ENCODE data around the gene PRR20G.
"Not testable (repeated sequence)": the region's sequence is repeated elsewhere in the genome, so short reads cannot be mapped to it uniquely, and the experiment has no call there.

Gene PRR20G

DNA sequence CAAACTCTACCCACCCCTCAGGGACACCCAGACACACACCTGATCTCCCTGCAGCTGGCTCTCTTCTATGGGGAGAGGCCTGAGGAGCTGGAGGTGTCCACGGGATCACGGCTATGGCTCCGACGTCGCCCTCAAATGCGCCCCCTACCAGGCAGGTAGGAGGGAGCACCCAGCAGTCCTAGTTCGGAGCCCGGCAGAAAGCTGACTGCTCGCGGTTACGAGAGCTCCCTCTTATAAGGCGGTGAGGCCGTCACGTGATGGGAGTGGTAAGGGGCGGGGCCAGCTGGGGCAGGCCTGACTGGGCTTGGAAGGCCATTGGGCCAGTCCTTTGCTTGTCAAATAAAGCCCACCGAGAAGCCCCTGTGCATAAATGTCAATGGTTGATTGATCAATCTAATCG is at the start of gene PRR20G:
Gene PRR20G, minus strand, starts transcription at position 207 of the 400 bp plus-strand sequence. CDS start 681 bp downstream, outside the sequence.
- no peak for DNase-seq (ENCODE audit: low read depth)

GRCh38 chr3:127337001-127337400 is 49.2 kb upstream of the PRR20G start:
- no peak for DNase-seq (ENCODE audit: low read depth)

- DNase-seq (ENCODE audit: low read depth), result no peak
These were observed 48.3 kb upstream of the PRR20G start for GRCh38 chr3:127336101-127336500.

GRCh38 chr3:127330385-127330784 is 42.5 kb upstream of the PRR20G start:
- DNase-seq (ENCODE audit: low read depth), result no peak

DNA sequence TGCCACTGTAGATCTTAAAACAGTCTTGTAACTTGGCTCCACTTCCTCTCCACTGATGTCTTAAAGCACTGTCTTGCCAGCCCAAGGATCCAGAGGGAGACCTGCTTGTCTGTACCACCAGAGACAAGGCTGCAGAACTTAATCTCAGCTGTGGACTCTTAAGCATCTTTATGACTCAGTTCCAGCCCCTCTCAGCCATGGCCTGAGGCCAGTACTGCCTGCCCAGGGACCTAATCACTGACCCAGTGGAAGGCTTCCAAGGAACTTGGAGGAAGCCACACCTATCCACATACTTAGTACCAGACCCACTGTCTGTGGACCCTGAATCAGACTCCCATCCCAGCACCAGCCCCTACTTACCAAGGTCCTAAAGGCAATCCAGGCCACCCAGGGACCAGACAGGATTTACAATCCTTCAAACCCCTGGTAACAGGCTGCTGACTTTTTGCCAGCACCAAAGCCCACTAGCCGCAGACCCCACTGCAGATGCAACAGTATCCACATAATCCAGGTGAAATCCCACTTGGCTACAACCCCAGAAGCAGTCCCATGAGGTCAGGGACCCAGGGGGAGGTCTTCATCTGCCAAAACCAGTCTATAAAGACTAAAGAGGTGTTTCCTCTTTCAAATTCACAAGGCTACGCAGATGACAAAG is 41.9 kb upstream of the PRR20G start:
- DNase-seq (ENCODE audit: low read depth), result no peak

DNA sequence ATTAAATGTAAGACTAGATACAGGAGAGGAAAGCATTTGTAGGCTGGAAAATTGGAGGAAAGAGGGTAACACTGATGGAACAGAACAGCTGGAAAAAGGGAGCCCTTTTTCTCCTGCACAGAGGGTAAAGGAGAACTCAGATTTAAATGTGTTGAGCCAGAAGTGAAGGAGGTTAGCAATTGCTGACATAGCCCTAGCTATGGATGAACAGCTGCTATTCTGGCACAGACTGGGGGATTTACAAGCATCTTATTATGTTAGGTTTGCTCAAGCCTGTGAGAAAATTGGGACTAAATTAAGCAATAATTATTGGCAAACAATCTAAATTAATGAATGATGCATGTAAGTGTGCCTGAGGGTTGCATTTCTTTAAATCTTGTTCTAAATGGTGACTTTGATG is 40.6 kb upstream of the PRR20G start:
- no peak for DNase-seq (ENCODE audit: low read depth)

DNA sequence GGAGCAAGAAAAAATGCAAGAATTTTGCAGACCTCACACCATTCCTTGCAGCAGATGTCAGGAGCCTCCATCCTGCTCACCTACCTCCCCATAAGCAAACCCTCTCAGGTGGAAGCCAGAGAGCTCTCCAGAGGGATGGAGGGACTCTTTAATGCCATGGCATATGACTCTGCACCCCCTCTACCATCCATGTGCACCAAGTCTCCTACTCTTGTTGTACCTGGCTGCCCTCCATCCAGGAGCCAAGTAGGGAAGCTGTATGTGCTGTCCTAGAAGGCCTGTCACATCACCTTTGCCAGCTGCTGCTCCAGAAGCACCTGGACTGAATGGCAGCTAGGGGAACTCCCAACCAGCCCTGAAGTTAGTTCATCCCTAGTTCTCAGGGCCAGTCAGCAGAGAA is 38.5 kb upstream of the PRR20G start:
- no peak for DNase-seq (ENCODE audit: low read depth)

DNA sequence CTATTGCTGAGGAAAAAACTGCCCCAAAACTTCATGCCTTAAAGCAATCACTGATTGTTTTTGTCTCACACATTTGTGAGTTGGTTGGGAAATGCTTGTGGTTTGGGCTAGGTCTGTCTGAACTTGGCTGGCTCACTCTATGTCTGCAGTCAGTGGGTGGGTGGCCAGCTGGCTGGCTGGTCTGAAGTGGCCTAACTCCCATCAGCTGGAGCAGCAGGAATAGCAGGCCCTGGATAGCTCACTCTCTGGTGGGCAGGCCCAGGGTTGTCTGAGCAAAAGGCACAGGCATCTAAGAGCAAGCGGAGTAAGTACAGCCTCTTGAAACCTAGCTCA is 37.7 kb upstream of the PRR20G start:
- DNase-seq (ENCODE audit: low read depth), result no peak

- DNase-seq (ENCODE audit: low read depth), result no peak
These were observed 37.2 kb upstream of the PRR20G start for GRCh38 chr3:127324913-127325628.

DNA sequence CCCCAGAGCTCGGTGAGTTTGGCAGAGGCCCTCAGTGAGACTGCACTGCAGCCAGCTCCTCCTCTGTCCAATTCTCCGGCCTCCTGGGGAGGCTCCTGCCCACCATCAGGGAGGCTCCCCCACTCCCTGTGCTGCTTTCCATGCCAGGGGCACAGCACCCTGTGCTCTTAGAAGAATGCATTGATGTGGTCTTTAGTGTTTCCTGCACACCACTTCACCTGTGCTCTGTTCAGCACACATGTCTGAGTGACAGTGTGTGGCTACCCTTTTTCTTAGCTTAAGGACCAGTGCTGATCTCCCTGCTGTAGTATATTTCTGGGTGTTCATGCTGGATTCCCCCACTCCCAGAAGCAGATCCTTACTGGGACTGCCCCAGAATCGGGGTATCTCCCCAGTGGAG is 36.2 kb upstream of the PRR20G start:
- no peak for DNase-seq (ENCODE audit: low read depth)

- no peak for DNase-seq (ENCODE audit: low read depth)
These were observed 35.7 kb upstream of the PRR20G start for GRCh38 chr3:127323581-127323980.

- no peak for DNase-seq (ENCODE audit: low read depth)
These were observed 33.5 kb upstream of the PRR20G start for GRCh38 chr3:127321371-127321770.

- DNase-seq (ENCODE audit: low read depth), result no peak
These were observed 32.8 kb upstream of the PRR20G start for GRCh38 chr3:127320529-127321121.

GRCh38 chr3:127316685-127317084 is 28.8 kb upstream of the PRR20G start:
- DNase-seq (ENCODE audit: low read depth), result no peak

GRCh38 chr3:127312818-127313217 is 25.0 kb upstream of the PRR20G start:
- no peak for DNase-seq (ENCODE audit: low read depth)

GRCh38 chr3:127308821-127309220 is 21.0 kb upstream of the PRR20G start:
- DNase-seq (ENCODE audit: low read depth), result not testable (repeated sequence)

DNA sequence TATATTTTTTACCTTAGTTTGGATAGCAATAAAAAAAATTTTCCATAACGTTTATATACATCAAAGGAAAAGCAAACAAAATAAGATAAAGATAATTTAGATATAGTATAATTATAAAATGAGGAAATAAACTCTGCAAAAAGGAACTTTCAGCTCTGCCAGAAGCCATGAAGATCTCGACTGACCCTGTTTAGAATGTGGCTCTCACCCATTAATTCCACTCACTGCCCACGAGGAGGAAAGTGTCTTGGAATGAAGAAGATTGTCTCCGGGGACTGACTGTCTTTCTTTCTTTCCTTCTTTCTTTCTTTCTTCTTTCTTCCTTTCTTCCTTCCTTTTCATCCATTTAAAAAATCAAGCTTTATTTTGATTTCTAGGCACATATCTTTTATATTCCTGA is 20.1 kb upstream of the PRR20G start:
- DNase-seq (ENCODE audit: low read depth), result no peak

- no peak for DNase-seq (ENCODE audit: low read depth)
These were observed 19.4 kb upstream of the PRR20G start for GRCh38 chr3:127307112-127307835.

DNA sequence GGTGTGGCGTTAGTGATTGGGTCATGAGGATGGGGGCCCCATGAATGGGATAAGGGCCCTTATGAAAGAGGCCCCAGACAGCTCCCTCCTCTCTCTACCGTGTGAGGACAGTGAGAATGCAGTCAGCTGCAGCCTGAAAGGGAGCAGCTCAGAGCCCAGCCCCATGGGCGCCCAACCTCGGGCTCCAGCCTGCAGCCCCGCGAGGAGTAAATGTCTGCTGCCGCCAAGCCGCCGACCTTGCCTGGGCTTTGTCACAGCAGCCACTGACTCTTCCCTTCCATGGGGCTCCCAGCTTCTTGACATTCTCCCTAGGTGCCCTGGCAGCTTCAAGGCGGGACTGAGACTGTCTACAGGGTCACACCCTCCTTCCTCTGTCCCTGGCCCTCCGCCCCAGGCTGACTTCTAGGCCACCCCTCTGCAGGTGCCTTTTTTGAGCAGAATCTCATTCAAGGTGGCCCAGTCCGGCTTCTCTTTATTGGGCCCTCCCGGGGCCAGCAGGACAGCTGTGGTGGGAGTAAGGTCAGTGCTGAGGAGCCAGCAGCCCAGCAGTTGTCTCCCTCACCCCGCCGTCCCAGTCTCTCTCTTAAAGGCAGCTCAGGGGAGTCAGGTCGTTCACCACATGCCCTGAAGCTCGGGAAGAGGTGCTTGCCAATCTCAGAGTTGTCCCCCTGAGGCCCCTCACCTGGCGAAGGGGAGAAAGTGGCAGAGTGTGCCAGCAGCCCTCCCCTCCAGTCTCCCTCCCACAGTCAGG is 18.7 kb upstream of the PRR20G start:
- no peak for DNase-seq (ENCODE audit: low read depth)

DNA sequence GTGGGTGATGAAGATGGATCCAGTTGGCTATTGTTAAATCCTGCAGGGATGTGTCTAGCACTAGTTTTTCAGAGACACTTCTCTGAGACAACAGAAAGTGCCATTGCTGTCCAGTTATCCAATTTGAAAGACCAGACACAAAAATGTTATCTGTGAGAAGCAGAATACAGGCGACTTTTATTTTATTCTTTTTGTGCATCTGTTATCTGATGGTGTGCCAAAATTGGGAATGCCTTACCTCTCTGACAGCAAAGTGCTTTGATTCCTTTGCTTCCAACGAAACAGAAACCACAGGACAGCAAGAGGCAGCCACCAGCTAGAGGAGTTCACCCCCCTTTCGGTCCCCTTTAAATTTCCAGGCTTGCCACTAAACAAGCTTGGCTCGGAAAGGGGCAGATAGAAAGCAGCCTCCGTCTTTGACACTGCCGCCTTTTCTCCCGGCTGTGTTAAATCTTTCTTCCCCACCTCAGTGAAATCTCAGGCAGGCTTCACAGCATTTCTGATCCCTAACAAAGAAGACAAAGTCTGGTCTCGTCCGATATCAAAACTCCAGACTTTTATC is 17.7 kb upstream of the PRR20G start:
- DNase-seq (ENCODE audit: low read depth), result no peak

DNA sequence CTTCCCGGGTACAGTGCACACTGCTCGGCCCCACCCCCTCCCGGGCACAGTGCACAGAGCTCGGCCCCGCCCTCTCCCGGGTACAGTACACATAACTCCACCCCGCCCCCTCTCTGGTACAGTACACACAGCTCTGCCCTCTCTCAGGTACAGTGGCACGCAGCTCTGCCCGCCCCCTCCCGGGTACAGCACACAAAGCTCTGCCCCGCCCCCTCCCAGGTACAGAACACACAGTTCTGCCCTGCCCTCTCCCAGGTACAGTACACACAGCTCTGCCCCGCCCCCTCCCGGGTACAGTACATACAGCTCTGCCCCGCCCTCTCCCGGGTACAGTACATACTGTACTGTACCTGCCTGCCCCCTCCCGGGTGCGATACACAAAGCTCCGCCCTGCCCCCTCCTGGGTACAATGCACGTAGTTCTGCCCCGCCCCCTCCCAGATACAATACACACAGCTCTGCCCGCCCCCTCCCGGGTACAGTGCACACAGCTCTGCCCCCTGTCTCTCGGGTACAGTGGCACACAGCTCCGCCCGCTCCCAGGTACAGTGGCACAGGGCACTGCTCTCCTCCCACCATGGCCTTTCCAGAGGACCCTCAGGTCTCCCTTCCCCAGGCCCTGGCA is 16.4 kb upstream of the PRR20G start:
- no peak for DNase-seq (ENCODE audit: low read depth)
